ENCODE data around the gene TMEM176B. TPM values are rescaled to one million over a fixed set of nuclear protein-coding genes. Genes with fewer than 3 reads are reported as not detected.

The TMEM176B gene
- 16.7 TPM for polyA plus RNA-seq (ENCODE audit: insufficient read length)

GRCh38 chr7:150799741-150800580, at the start of gene TMEM176B:
Gene TMEM176B (minus strand): TSS chr7:150800364. CDS start chr7:150796569, 3,795 bp downstream.
- peak; percentile 75 for DNase-seq

- no peak for DNase-seq
Measured at GRCh38 chr7:150849204-150849775, 49.1 kb upstream of the TMEM176B start.

- DNase-seq: no peak
Measured at GRCh38 chr7:150848561-150849115, 48.5 kb upstream of the TMEM176B start.

- DNase-seq: no peak
Measured at GRCh38 chr7:150848111-150848510, 47.9 kb upstream of the TMEM176B start.

GRCh38 chr7:150847536-150847935, 47.4 kb upstream of the TMEM176B start:
- no peak for DNase-seq

GRCh38 chr7:150846291-150847115, 46.3 kb upstream of the TMEM176B start:
- no peak for DNase-seq

- peak; percentile 55 for DNase-seq
Measured at GRCh38 chr7:150845421-150845861, 45.3 kb upstream of the TMEM176B start.

GRCh38 chr7:150842716-150843115, 42.6 kb upstream of the TMEM176B start:
- DNase-seq: no peak

GRCh38 chr7:150842018-150842417, 41.9 kb upstream of the TMEM176B start:
- DNase-seq: no peak

- DNase-seq: no peak
Measured at GRCh38 chr7:150838965-150839650, 38.9 kb upstream of the TMEM176B start.

- DNase-seq: no peak
Measured at GRCh38 chr7:150835702-150836280, 35.6 kb upstream of the TMEM176B start.

- DNase-seq: no peak
Measured at GRCh38 chr7:150835019-150835418, 34.9 kb upstream of the TMEM176B start.

GRCh38 chr7:150831851-150832250, 31.7 kb upstream of the TMEM176B start:
- no peak for DNase-seq

GRCh38 chr7:150830937-150831336, 30.8 kb upstream of the TMEM176B start:
- no peak for DNase-seq

- DNase-seq: no peak
Measured at GRCh38 chr7:150829426-150829825, 29.3 kb upstream of the TMEM176B start.

- DNase-seq: no peak
Measured at GRCh38 chr7:150828384-150828783, 28.2 kb upstream of the TMEM176B start.

GRCh38 chr7:150826061-150826849, 26.1 kb upstream of the TMEM176B start:
- DNase-seq: no peak

- DNase-seq: no peak
Measured at GRCh38 chr7:150824379-150825177, 24.4 kb upstream of the TMEM176B start.

- DNase-seq: no peak
Measured at GRCh38 chr7:150823484-150824126, 23.4 kb upstream of the TMEM176B start.
